ENCODE results near the gene UBE2N.
A peak's percentile ranks its signal among the peaks of the same experiment; 100 is the strongest.
"Not testable (repeated sequence)": the region's sequence is repeated elsewhere in the genome, so short reads cannot be mapped to it uniquely, and the experiment has no call there.

Gene UBE2N

GRCh38 chr12:93409343-93410187 is 32.2 kb downstream of the UBE2N start:
- not testable (repeated sequence) for DNase-seq

DNA sequence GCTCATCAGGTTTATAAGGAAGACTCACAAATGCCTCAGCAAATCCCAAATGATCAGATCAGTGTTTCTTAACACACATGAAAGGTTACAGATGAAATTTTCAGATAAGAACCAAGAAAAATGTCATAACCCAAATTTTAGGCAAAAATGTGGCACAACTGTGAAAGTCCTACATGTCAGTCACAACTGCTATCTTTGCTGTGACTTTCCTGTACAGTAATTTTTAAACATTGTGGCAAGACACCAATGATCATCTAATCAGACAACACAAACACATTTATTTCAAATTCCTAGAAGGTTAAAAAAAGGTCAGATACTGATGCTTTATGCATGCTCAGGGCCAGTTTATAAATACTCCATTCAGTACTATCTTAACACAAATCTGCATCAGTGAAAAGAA is 32.9 kb downstream of the UBE2N start:
- no peak for DNase-seq

DNA sequence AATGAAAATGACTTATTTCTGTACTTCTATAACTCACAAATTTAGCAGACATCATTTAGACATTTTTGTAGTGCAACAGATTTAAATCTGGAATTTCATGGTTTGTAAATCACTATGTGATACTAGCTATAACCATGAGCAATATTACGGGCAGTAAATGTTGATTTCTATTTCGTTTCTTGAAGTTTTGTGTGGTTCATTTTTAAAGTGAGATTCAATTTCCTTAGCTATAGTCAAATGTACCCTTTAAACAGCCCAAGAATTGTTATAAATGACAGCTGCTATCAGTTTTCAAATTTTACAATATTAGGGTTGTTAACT is 33.8 kb downstream of the UBE2N start:
- no peak for DNase-seq

DNA sequence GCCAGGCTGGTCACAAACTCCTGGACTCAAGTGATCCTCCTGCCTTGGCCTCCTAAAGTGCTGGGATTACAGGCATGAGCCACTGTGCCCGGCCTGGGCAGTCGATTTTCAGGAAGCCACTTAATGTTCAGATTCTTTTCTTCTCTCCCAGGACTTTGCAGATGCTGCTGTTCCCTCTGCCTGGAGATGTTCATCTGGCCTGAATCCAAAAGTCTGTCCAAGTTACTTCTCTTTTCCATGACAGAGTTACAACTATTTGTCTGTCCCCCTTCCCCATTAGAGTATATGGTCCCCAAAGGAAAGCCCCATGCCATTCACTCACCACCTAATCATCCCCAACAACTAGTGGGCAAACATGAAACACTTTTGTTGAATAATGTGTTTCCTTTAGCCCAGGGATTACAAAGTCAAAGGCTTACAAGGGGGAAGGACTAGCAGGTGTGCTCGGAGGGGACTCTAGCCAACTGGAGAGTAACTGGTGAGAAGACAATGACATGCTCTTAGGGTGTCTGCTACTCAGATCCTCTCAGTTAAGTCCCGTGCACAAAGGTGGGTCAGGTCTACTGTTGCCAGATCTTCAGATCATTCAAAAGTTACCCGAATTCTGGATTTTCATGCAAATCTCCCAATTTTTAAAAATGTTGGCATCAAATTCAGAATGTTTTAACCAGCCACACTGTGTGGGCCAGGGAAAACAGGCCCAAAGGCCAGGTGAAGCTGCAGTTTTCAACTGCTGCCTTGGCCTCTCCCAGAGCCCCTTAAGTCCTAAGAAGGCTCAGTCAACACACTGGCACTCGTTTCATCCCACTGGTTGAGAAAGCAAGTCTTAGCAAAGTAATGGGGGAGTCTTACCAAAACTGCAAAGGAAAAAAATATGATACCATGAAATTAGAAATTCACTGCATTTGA is 34.4 kb downstream of the UBE2N start:
- no peak for DNase-seq

DNA sequence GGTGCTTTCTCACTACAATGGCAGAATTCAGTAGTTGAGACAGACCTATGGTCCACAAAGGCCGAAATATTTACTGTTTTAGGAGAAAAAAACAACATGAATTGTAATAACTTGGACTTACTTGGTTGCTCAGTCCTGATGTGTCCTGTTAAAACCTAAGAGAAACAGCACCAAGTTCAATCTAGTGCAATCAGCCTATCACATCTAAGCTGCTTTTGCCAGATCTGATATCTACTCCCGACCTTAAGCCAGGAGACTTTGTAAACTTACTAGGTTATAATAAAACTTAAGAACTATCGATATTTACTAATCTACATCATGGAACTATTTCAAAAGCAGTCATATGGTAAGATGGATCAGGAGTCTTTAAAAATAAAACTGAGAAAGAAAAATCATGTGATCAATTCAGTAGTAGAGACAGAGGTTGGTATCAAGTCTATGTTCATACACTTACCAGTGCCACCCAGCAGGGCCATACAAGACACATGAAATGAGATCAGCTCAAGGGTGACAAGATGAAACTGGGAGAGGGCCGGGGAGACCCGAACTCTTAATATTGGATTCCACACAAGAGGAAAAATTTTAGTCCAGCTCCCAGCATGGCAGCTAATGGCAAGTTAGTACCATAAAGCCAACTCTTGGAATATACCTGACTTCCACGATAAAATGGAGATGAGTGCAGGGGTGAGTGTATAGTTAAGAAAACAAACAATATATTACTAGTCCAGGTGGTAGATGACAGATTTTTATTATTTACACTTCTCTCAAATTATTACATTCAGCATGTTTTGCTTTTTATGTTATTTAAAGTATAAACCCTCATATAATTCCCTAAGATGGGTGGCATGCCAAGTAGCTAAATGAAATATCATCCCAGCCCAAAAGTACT is 36.5 kb downstream of the UBE2N start:
- DNase-seq: no peak

DNA sequence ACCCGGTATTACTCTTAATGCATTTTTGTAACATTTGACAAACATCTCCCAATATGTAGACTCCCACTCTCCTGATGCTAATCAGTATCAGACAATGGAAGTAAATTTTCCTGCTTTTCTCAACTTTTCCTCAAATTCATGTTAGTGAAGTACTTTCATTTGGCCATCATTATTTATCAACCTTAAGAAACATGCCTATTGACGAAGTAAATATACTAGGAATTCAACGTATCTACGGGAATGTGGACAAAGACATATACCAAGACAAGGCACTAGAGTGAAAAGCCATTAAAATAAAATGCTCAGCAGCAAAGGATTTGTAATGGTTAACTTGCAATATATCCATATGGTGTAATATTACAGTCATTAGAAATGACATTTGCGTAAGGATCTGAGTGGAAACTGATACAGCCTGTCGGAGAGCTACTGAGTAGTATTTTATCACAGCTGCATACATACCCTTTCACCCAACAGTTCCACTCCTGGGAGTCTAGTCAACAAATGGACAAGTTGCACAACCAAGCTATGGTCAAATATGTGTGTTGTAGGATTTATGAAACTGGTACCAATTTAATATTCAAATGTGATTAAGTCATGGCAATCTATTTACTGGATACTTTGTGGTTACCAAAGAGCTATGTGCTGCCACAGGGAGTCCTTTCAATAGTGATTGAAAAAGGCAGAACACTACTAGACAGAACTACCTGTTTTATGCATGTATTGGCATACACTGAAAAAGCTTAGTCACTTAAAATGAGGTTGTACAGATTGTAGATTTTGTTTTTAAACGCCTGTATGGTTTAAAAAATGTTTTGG is 37.6 kb downstream of the UBE2N start:
- no peak for DNase-seq

DNA sequence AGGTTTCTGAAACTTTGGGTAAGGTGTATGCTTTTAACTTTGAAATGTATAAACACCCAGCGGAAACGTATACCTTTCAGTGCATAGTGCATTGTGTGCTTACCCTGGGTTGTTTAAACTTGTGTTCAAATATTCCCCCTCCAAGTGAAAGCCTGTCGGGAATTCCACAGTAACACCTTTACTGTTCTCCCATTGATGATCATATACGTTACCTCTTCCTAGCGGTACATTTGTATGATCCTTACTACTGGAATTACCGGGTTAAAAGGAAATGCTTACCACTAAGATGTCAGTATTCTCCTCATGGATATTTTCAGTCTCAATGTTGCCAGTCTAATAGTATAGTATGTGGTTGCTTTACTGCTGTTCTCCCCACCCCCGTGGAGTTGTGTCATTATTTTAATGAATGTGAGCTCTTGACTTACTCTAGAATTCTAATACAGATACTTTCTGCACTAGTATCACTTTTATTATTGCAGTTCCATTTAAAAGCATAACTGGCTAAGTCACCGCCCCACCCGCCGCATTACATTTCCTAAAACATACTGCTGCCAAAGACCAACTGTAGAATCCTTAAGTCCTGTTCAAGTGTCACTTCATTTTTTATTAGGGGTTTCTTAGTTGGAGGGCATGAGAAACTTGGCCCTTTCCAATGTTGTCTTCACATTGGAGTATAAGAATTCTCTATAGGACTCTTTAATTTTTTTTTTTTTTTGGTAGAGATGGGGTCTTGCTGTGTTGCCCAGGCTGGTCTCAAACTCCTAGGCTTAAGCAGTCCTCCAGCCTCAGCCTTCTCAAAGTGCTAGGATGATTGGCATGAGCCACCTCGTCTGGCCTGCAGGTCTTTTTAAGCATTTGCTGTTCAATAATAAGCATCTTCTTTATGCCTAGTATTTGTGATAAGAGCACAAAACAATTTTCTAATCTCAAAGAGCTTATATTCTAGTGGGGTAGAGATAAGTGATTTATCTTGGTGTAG is 39.1 kb downstream of the UBE2N start:
- DNase-seq: peak; percentile 48

DNA sequence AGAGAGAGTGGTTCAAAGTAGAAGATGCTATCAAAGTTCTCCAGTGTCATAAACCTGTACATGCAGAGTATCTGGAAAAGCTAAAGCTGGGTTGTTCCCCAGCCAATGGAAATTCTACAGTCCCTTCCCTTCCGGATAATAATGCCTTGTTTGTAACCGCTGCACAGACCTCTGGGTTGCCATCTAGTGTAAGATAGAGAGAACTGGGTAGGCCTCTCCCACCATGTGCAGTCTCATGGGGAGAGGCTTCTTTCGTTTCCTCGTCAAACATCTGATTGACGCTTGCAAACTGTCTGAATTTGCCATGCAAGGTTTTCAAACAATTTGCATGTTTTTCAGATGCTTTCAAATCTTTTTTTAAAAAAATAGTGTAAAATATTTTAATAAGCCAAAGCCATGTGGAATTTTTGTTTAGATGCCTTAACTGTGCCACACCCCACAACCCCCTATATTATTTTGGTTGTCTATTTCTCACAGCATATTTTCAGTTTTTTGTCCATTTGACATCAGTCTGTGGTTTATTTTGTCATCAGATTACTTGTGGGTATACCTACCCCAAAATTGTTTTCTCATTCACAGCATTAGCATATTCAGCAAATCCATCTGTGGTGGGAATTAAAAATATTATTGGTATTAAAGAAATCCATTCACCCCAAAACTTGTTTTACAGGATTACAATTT is 42.4 kb downstream of the UBE2N start:
- not testable (repeated sequence) for DNase-seq

- no peak for DNase-seq
Observed at GRCh38 chr12:93397412-93397811, 44.3 kb downstream of the UBE2N start.

- DNase-seq: no peak
Observed at GRCh38 chr12:93393425-93393824, 48.3 kb downstream of the UBE2N start.

DNA sequence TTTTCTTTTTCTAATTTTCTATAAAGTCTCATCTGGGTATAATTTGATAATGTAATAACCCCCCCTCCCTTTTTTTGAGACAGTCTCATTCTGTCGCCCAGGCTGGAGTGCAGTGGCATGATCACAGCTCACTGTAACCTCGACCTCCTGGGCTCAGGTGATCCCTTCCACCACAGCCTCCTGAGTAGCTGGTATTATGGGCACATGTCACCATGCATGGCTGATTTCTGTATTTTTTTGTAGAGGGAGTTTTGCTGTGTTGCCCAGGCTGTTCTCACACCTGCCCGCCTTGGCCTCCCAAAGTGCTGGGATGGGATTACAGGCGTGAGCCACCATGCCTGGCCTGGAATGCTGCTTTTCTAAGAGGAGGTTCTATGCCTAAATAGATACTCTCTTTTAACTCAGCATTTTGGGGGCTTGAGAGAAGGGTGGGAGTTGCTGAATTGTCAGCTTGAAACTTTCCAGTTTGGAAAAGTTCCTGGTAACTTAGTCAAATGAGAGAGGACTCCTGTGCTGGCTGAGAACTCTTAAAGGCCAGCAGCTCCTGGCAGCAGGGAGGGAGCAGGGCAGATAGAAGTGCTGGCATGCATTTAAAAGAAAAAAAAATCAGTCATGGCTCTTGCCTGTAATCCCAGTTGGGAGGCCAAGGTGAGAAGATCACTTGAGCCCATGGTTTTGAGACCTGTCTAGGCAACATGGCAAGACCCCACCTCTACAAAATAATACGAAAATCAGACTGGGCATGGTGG is 51.0 kb downstream of the UBE2N start:
- no peak for DNase-seq

DNA sequence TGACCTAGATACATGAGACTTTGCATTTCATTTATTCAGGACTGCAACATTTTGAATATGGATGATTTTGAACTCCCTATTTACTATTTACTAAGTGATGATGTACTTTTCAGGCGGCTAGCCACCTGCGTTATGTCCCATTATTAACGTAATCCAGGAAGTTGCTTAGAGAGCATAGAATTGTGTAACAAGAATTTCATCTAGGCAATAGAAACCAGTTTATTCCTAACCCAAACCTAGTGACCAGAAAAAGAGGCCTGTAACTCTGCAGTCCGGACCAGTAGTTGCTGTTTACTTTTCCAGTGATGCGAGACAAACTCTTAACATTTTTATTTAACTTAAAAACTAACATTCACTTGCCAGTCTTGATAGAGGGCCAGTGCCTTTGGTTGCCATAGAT is 51.7 kb downstream of the UBE2N start:
- DNase-seq: no peak

DNA sequence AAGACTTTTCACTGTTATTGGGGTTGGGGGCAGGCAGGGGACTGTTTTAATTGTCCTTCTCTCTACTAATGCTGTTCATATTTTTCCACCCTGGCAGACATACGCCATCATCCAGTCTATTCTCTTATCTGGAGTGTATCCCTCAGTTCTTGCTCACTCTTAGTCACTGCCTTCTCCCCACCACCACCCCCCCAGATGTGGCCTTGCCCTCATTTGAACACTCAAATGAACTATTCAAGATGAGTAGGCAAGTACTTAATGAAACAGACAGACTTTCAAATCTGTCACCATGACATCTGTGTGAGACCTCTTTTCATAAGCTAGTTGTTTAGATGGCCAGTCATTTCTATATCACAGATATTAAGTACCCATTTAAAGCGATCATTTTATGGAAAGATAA is 54.0 kb downstream of the UBE2N start:
- DNase-seq: peak; percentile 74

DNA sequence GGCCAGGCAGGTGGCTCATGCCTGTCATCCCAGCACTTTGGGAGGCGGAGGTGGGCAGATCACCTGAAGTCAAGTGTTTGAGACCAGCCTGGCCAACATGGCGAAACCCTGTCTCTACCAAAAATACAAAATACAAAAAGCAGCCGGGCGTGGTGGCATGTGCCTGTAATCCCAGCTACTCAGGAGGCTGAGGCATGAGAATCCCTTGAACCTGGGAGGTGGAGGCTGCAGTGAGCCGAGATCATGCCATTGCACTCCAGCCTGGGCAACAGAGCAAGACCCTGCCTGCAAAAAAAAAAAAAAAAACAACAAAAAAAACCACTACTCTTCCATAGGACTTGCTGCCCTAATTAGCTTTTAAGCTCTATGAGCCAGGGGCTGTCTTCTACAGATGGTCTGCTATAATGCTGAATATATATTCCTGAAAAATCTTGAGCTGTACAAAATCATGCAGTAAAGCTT is 59.7 kb downstream of the UBE2N start:
- not testable (repeated sequence) for DNase-seq

DNA sequence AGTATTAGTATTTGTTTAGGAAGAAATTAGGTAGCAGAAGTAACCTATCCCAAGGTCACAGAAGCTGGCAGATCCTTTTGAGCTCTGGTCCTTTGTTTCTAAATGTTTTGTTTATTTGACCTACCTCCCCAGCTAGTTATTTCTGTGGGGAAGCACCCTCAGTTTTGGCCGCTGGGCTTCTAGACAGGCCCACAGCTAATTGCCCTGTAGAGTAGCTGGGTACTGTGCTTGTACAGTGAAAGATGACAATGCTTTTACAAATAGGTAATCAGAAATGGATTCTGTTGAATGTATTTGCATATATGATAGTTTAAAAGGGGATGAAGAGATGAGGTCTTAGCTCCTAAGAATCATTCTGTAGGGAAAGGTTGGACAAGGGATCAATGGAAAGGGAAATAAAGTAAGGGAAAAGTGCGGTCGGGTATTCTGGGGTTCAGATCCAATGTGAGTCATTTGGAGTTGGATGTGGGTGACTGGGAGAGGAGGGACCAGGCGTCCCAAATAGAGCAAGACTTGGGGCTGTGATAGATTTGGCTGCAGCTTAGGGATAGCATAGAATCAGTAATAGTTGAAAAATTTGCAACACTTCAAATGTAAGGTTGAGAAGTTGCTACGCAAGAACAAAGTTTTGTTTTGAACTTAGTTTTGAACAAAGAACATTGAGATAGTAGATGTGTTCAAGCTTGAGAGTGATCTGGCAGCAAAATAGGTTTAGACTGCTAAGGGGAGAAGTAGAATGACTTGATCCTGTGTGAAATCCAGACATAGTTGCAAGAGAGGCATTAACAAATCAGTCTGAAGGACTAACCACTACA is 60.4 kb downstream of the UBE2N start:
- no peak for DNase-seq

- DNase-seq: no peak
Observed at GRCh38 chr12:93380480-93381121, 61.1 kb downstream of the UBE2N start.

GRCh38 chr12:93379981-93380361 is 61.8 kb downstream of the UBE2N start:
- DNase-seq: no peak

All from stimulated activated CD8-positive, alpha-beta memory T cell treated with anti-CD3 and anti-CD28 coated beads, Interleukin-4, amount 100 ng/mL, for 48 hours (primary cell).